Measurements from ENCODE around the gene CCDC92.

GRCh38 chr12:123989168-123989567 lies 16.5 kb upstream of the CCDC92 start:
- TF ChIP-seq CTCF (IDR thresholded peaks at IDR 0.05; ENCODE audit: low read length): no peak
- no peak for TF ChIP-seq EZH2phosphoT487 (IDR thresholded peaks at IDR 0.05; ENCODE audit: low read length)
- no peak for TF ChIP-seq EZH2 (optimal IDR thresholded peaks at IDR 0.05; ENCODE audit: low read depth, low read length)
